ENCODE results near the gene ELMO1. TPM values are rescaled to one million over a fixed set of nuclear protein-coding genes. Genes with fewer than 3 reads are reported as not detected.

Gene ELMO1
- total RNA-seq, 2 experiments from 2014 or later = 129 to 137 TPM

GRCh38 chr7:37038706-37039105, 410.0 kb downstream of the ELMO1 start:
- Mint-ChIP-seq H3K27ac (no peak overlapping the region), H3K4me3 (no peak overlapping the region), H3K4me1 (ENCODE audit: low read depth) (peaks cover 4% of the 10 kb centered on the region), H3K36me3 (ENCODE audit: low read depth) (peaks cover 51% of the 10 kb centered on the region), H3K9me3 (peaks cover 9% of the 10 kb centered on the region), H3K27me3 (ENCODE audit: low read depth) (no peaks in the 10 kb centered on the region)
- CTCF ChIA-PET = no interaction called here
- no peak for DNase-seq
- intact Hi-C loops (cut with micrococcal nuclease) = no loop called here

- intact Hi-C loops (cut with micrococcal nuclease) = no loop called here
- H3K4me3 Mint-ChIP-seq = no peak overlapping the region
- peaks cover 9% of the 10 kb centered on the region for H3K9me3 Mint-ChIP-seq
- DNase-seq = no peak
- H3K27ac Mint-ChIP-seq = no peak overlapping the region
- peaks cover 43% of the 10 kb centered on the region for H3K36me3 Mint-ChIP-seq (ENCODE audit: low read depth)
- CTCF ChIA-PET = interaction anchor here (0.8 to 1.2 kb wide), 2 partner anchors 9 to 145 kb away, joined by 3 to 4 read pairs; no protein-coding TSS in a partner anchor
- no peaks in the 10 kb centered on the region for H3K27me3 Mint-ChIP-seq (ENCODE audit: low read depth)
- peaks cover 12% of the 10 kb centered on the region for H3K4me1 Mint-ChIP-seq (ENCODE audit: low read depth)
Measured at GRCh38 chr7:37037286-37037685, 411.4 kb downstream of the ELMO1 start.

DNA sequence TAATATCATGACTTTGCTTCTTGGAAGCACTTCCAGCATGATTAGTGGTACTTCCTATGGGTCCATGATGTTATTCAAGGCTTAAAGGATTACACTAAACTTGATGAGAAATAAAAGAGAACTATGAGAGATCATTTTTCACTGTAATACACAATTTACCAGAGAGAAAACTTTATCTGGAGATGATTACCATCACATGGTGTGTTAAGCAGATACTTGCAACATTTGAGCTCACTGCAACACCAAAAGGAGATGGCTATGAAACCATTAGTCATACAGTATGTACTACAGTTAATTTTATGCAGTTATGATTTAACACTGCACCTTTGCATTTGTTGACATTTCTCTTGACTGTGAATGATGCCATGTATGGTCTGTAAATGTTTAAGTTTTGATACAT, 413.0 kb downstream of the ELMO1 start:
- Mint-ChIP-seq H3K27me3 (ENCODE audit: low read depth) (no peaks in the 10 kb centered on the region), H3K4me1 (ENCODE audit: low read depth) (peaks cover 28% of the 10 kb centered on the region), H3K9me3 (peaks cover 5% of the 10 kb centered on the region), H3K36me3 (ENCODE audit: low read depth) (peaks cover 39% of the 10 kb centered on the region), H3K27ac (no peak overlapping the region), H3K4me3 (no peak overlapping the region)
- CTCF ChIA-PET = no interaction called here
- no peak for DNase-seq
- intact Hi-C loops (cut with micrococcal nuclease) = no loop called here

GRCh38 chr7:37033141-37033540, 415.5 kb downstream of the ELMO1 start:
- H3K4me3 Mint-ChIP-seq = no peak overlapping the region
- H3K27me3 Mint-ChIP-seq (ENCODE audit: low read depth) = no peaks in the 10 kb centered on the region
- H3K27ac Mint-ChIP-seq = no peak overlapping the region
- intact Hi-C loops (cut with micrococcal nuclease) = loop anchor here (2.0 to 5.0 kb wide), 5 partner anchors 32 to 431 kb away; no protein-coding TSS in a partner anchor
- DNase-seq = no peak
- H3K9me3 Mint-ChIP-seq = no peaks in the 10 kb centered on the region
- CTCF ChIA-PET = no interaction called here
- peaks cover 24% of the 10 kb centered on the region for H3K36me3 Mint-ChIP-seq (ENCODE audit: low read depth)
- H3K4me1 Mint-ChIP-seq (ENCODE audit: low read depth) = peaks cover 52% of the 10 kb centered on the region

DNA sequence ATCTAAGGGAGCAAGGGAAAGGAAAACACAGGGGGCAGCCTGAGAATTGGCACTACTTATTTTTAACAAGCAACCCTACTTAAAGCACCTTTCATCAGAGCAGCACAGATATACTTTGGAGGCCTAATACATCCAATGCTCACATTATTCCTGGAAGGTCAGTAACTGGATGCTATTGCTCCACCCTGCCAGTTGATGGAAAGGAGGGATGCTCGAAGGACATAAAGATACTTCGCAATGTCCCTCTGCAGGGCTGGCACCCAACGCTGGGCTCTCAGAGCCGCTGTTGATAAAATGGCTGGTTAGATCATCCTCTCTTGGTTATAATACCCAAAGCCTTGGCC, 416.4 kb downstream of the ELMO1 start:
- H3K4me1 Mint-ChIP-seq (ENCODE audit: low read depth) = peaks cover 57% of the 10 kb centered on the region
- no peak for DNase-seq
- no peaks in the 10 kb centered on the region for H3K9me3 Mint-ChIP-seq
- no peak overlapping the region for H3K4me3 Mint-ChIP-seq
- intact Hi-C loops (cut with micrococcal nuclease) = loop anchor here (1.0 to 5.0 kb wide), 8 partner anchors 33 to 917 kb away; no protein-coding TSS in a partner anchor
- peaks cover 21% of the 10 kb centered on the region for H3K36me3 Mint-ChIP-seq (ENCODE audit: low read depth)
- no peak overlapping the region for H3K27ac Mint-ChIP-seq
- CTCF ChIA-PET = no interaction called here
- H3K27me3 Mint-ChIP-seq (ENCODE audit: low read depth) = no peaks in the 10 kb centered on the region

DNA sequence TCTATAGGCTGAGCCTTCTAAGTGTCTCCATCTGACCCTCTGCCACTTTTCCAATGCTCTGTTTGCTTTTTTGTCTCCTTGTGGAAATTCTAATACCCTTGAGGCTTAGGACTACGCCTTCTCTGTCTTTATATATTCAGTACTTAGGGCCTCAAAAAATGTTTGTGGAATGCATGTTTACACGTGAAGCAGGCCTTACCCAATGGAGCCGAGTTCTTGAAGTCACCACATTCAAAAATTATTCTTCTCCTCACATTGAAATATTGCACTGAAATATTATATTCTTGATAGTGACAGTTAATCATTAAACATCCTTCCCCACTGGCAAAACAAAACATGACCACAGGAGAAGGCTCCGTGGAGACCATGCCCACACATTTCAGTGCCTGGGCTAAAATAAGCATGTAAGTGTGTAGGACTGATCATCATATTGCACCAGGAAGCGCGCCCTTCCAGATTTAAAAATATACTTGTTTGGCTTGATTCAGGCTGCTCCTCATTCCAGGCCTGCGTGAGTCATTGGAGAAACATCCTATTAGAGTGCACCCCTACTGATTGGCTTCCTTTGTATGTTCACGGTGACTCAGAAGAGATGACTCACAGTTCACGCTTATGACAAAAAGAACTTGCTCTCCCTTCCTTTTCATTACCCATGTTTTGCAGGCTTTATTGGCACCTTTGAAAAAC, 416.9 kb downstream of the ELMO1 start:
- Mint-ChIP-seq H3K27ac (peak overlapping the region; percentile 50), H3K27me3 (ENCODE audit: low read depth) (no peaks in the 10 kb centered on the region), H3K36me3 (ENCODE audit: low read depth) (peaks cover 24% of the 10 kb centered on the region), H3K4me1 (ENCODE audit: low read depth) (peaks cover 60% of the 10 kb centered on the region), H3K4me3 (no peak overlapping the region), H3K9me3 (no peaks in the 10 kb centered on the region)
- peak; percentile 79 for DNase-seq
- CTCF ChIA-PET = no interaction called here
- intact Hi-C loops (cut with micrococcal nuclease) = loop anchor here (1.0 to 5.0 kb wide), 8 partner anchors 33 to 916 kb away; no protein-coding TSS in a partner anchor

DNA sequence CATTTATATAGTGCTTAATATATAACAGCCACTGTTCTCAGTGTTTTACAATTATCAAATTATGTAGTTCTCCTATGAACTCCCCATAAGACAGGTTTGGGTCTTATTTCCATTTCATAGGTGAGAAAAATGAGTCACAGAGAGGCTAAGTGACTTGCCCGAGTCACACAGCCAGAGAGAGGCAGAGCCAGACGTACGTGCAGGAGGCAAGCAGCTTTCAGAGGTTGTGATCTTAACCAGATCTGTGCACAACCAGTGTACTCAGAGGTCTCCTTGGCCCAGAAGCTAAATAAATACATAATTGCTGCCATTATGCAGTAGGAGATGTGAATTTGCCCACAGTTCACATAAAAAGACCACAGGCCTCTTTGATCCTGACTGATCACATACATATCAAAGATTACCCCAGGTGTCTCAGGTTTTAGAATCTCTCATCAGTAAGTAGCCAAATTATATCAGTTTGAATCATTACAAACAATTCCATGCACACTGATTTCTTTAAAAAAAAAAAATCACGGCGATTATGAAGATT, 419.7 kb downstream of the ELMO1 start:
- Mint-ChIP-seq H3K27me3 (ENCODE audit: low read depth) (no peaks in the 10 kb centered on the region), H3K9me3 (no peaks in the 10 kb centered on the region), H3K4me1 (ENCODE audit: low read depth) (peaks cover 61% of the 10 kb centered on the region), H3K36me3 (ENCODE audit: low read depth) (peaks cover 38% of the 10 kb centered on the region), H3K27ac (peak overlapping the region; percentile 39), H3K4me3 (no peak overlapping the region)
- intact Hi-C loops (cut with micrococcal nuclease) = loop anchor here (2.0 kb wide), 1 partner anchor 638 kb away; no protein-coding TSS in a partner anchor
- peak; percentile 64 for DNase-seq
- CTCF ChIA-PET = interaction anchor here (1.1 to 1.4 kb wide), 2 partner anchors 9 to 153 kb away, joined by 3 to 7 read pairs; no protein-coding TSS in a partner anchor

DNA sequence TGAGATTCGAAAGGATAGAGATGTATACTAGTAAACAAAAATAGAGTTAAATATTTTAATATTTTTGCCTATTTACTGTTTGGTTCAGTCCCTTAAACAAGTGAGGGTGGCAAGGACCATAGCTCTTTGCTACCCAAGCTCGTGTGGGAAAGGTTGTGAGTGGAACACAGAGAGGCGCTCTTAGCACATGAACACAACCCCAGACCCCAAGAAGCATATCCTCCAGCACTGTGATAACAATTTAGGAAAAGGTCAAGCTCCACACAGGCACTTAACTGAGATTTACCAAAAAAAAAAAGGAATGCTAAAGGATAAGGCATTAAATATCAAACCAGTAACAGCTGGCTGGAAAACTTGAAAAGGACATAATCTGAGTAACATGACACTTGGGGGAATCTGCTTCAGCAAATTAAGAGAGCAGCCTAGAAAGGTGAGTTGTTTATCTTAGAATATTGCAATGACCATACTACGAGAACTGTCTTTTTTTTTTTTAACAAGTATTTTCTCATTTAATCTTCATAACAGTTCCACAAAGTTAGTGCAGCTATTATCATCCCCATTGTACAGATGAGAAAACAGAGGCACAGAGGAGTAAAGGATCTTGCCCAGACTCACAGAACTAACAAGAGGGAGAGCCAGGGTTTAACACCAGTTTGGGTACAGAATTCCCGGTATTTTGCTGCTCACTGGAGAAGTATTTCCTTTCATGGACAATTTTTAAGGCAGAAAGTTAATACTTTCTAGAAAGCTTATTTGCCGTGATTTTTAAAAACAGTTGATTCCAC, 420.9 kb downstream of the ELMO1 start:
- Mint-ChIP-seq H3K4me1 (ENCODE audit: low read depth) (peaks cover 57% of the 10 kb centered on the region), H3K36me3 (ENCODE audit: low read depth) (peaks cover 39% of the 10 kb centered on the region), H3K27ac (no peak overlapping the region), H3K4me3 (no peak overlapping the region), H3K27me3 (ENCODE audit: low read depth) (no peaks in the 10 kb centered on the region), H3K9me3 (no peaks in the 10 kb centered on the region)
- CTCF ChIA-PET = interaction anchor here (1.1 to 1.4 kb wide), 3 partner anchors 10 to 171 kb away, joined by 3 to 7 read pairs (median 3); no protein-coding TSS in a partner anchor
- DNase-seq = no peak
- intact Hi-C loops (cut with micrococcal nuclease) = loop anchor here (1.0 to 2.0 kb wide), 2 partner anchors 155 to 637 kb away; no protein-coding TSS in a partner anchor

DNA sequence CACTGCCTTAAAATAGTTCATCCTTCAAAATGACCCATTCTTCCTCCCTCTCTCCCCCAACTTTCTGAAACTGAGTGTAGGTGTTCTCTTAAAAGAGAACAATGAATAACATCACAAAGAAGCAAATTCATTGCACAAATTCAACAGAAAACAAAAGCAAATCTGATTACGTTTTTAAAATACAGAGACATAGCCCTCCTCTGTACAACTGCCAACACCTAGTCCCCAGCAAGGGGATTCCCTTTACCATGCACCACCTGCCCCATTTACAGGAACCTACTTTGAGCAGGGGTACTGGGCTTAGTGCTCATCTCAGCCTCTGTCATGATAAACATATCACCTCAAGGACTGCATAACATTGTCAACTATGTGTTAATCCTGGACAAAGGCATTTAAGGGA, 421.6 kb downstream of the ELMO1 start:
- CTCF ChIA-PET = interaction anchor here (1.1 kb wide), 1 partner anchor 172 kb away, joined by 3 read pairs; no protein-coding TSS in a partner anchor
- peaks cover 39% of the 10 kb centered on the region for H3K36me3 Mint-ChIP-seq (ENCODE audit: low read depth)
- H3K9me3 Mint-ChIP-seq = no peaks in the 10 kb centered on the region
- H3K27ac Mint-ChIP-seq = no peak overlapping the region
- H3K27me3 Mint-ChIP-seq (ENCODE audit: low read depth) = no peaks in the 10 kb centered on the region
- H3K4me1 Mint-ChIP-seq (ENCODE audit: low read depth) = peaks cover 51% of the 10 kb centered on the region
- intact Hi-C loops (cut with micrococcal nuclease) = loop anchor here (1.0 kb wide), 1 partner anchor 155 kb away; no protein-coding TSS in a partner anchor
- no peak overlapping the region for H3K4me3 Mint-ChIP-seq
- DNase-seq = no peak

DNA sequence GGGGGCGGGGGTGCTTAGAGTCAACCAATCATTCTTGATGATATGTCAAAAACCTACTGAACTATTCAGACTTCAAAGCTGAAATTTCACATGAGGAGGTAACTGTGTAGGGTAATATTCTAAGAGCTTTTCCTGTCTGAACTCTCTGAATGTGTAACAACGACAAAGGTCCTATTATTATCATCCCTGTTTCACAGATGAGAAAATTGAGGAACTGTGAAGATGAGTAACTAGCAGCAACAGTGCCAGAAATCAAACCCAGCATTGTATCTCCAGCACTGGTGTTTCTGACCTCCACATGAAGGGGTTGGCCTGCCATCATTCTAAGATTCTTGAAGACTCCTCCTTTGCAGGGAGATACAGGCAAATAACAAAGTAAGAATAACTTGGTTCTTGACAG, 429.7 kb downstream of the ELMO1 start:
- CTCF ChIA-PET = interaction anchor here (1.4 kb wide), 1 partner anchor 31 kb away, joined by 4 read pairs; no protein-coding TSS in a partner anchor
- intact Hi-C loops (cut with micrococcal nuclease) = no loop called here
- Mint-ChIP-seq H3K4me1 (ENCODE audit: low read depth) (peaks cover 5% of the 10 kb centered on the region), H3K36me3 (ENCODE audit: low read depth) (peaks cover 39% of the 10 kb centered on the region), H3K4me3 (no peak overlapping the region), H3K27me3 (ENCODE audit: low read depth) (no peaks in the 10 kb centered on the region), H3K27ac (no peak overlapping the region), H3K9me3 (no peaks in the 10 kb centered on the region)
- no peak for DNase-seq

DNA sequence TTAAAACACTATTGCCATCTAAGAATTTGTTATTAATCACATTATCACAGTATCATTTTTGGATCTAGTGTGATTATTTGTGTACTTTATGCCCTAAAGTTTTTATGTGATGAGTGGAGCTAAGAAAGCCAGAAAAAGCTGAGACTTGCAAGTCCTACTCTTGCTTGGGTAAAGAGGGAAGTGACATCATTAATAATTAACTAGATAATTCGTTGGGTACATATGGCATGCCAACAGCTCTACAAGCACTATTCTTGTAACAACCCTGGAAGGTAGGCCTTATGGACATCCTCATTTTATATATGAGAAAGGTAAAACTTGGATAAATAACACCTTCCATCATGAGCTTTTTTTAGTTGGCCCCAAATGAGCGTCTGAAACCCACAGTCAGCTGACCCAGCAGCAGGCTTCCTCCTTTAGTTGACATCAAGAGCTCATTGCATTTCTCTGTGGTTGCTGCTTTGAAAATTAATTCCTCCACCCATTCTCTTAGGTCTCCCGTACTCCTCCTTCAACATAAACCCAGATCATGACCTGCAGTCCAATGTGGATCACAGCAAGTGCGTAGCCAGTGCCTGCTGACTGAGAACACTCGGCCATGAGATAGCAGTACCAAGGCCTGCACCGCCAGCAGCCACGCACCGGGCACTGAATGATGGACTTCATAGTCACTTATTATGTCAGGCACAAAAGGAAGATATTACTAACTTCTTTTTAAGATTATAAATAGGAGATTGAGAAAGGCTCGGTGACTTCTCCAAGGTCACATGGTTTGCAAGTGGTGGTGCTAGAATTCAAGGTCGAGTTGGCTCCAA, 432.4 kb downstream of the ELMO1 start:
- CTCF ChIA-PET = interaction anchor here (1.0 to 1.5 kb wide), 3 partner anchors 9 to 83 kb away, joined by 3 read pairs; no protein-coding TSS in a partner anchor
- Mint-ChIP-seq H3K4me1 (ENCODE audit: low read depth) (peaks cover 5% of the 10 kb centered on the region), H3K4me3 (no peak overlapping the region), H3K27ac (no peak overlapping the region), H3K36me3 (ENCODE audit: low read depth) (peaks cover 44% of the 10 kb centered on the region), H3K9me3 (no peaks in the 10 kb centered on the region), H3K27me3 (ENCODE audit: low read depth) (no peaks in the 10 kb centered on the region)
- no peak for DNase-seq
- intact Hi-C loops (cut with micrococcal nuclease) = no loop called here
